GM21423 (cell line): ENCODE results near the gene SF1.

Experiments
- ATAC-seq: cut with Tn5 transposase; IDR thresholded peaks from one replicate; pipeline ENCODE4 v1.9.1; 2021; ENCODE audit warnings: mild to moderate bottlenecking, moderate library complexity; ENCODE audit not compliant: unreplicated experiment

The SF1 gene

GRCh38 chr11:64801561-64802369 lies 23.4 kb upstream of the SF1 start:
- no peak for ATAC-seq

- no peak for ATAC-seq
Measured at GRCh38 chr11:64801158-64801464, 22.8 kb upstream of the SF1 start.

GRCh38 chr11:64800303-64801157 lies 22.2 kb upstream of the SF1 start:
- ATAC-seq = no peak

GRCh38 chr11:64799623-64800302 lies 21.4 kb upstream of the SF1 start:
- no peak for ATAC-seq

- ATAC-seq = no peak
Measured at GRCh38 chr11:64799256-64799622, 20.9 kb upstream of the SF1 start.

GRCh38 chr11:64796757-64797541 lies 18.6 kb upstream of the SF1 start:
- ATAC-seq = no peak

GRCh38 chr11:64796047-64796756 lies 17.9 kb upstream of the SF1 start:
- ATAC-seq = no peak

GRCh38 chr11:64794526-64794925 lies 16.2 kb upstream of the SF1 start:
- no peak for ATAC-seq

- ATAC-seq = no peak
Measured at GRCh38 chr11:64793271-64794160, 15.2 kb upstream of the SF1 start.

- ATAC-seq = no peak
Measured at GRCh38 chr11:64792482-64792881, 14.1 kb upstream of the SF1 start.

GRCh38 chr11:64791781-64792291 lies 13.5 kb upstream of the SF1 start:
- ATAC-seq = no peak

GRCh38 chr11:64790205-64791095 lies 12.1 kb upstream of the SF1 start:
- ATAC-seq = no peak

- no peak for ATAC-seq
Measured at GRCh38 chr11:64789331-64790204, 11.2 kb upstream of the SF1 start.

- ATAC-seq = no peak
Measured at GRCh38 chr11:64788321-64789215, 10.2 kb upstream of the SF1 start.

- ATAC-seq = no peak
Measured at GRCh38 chr11:64787526-64788320, 9.4 kb upstream of the SF1 start.
